HUES48 (cell line): Measurements from ENCODE around the gene STUB1.
A peak's percentile ranks its signal among the peaks of the same experiment; 100 is the strongest.

ENCODE experiments used
- H3K27ac ChIP-seq: one replicate; pipeline ENCODE4 v1.7.0; 2013; ENCODE audit warnings: low read depth, low read length, inconsistent platforms
- H3K27me3 ChIP-seq: 2 replicates; pipeline ENCODE4 v1.6.1; 2013; ENCODE audit warnings: mild to moderate bottlenecking, low read length; ENCODE audit not compliant: control insufficient read depth, insufficient read depth
- H3K36me3 ChIP-seq: 2 replicates; pipeline ENCODE4 v1.6.1; 2013; ENCODE audit warnings: low read length; ENCODE audit not compliant: control insufficient read depth, insufficient read depth
- H3K4me1 ChIP-seq: 2 replicates; pipeline ENCODE4 v1.6.1; 2013; ENCODE audit warnings: mild to moderate bottlenecking, low read length; ENCODE audit not compliant: control insufficient read depth, insufficient read depth
- H3K4me3 ChIP-seq: 2 replicates; pipeline ENCODE4 v1.5.1; 2013; ENCODE audit warnings: mild to moderate bottlenecking, low read depth, low read length
- H3K9ac ChIP-seq: 2 replicates; pipeline ENCODE4 v1.6.1; 2013; ENCODE audit warnings: mild to moderate bottlenecking, low read depth, low read length, moderate library complexity
- H3K9me3 ChIP-seq: 2 replicates; pipeline ENCODE4 v1.6.1; 2013; ENCODE audit warnings: low read length; ENCODE audit not compliant: control insufficient read depth, insufficient read depth

The STUB1 gene

GRCh38 chr16:724188-725040, 44.2 kb downstream of the STUB1 start:
- Histone ChIP-seq H3K27me3 (no peaks in the 10 kb centered on the region; the same call in 1 of the 2 replicates), H3K9me3 (no peaks in the 10 kb centered on the region), H3K36me3 (no peaks in the 10 kb centered on the region), H3K9ac (no peak overlapping the region), H3K27ac (no peak overlapping the region), H3K4me3 (no peak overlapping the region), H3K4me1 (peaks cover 12% of the 10 kb centered on the region)

- Histone ChIP-seq H3K9me3 (no peaks in the 10 kb centered on the region), H3K4me1 (peaks cover 6% of the 10 kb centered on the region), H3K27me3 (no peaks in the 10 kb centered on the region; the same call in 1 of the 2 replicates), H3K36me3 (no peaks in the 10 kb centered on the region), H3K27ac (no peak overlapping the region), H3K4me3 (no peak overlapping the region), H3K9ac (no peak overlapping the region)
Measured at GRCh38 chr16:725041-725376, 44.8 kb downstream of the STUB1 start.

GRCh38 chr16:725463-726187, 45.4 kb downstream of the STUB1 start:
- Histone ChIP-seq H3K4me1 (peaks cover 3% of the 10 kb centered on the region; the same call in 1 of the 2 replicates), H3K4me3 (peak overlapping the region; percentile 66; the same call in 1 of the 2 replicates)

DNA sequence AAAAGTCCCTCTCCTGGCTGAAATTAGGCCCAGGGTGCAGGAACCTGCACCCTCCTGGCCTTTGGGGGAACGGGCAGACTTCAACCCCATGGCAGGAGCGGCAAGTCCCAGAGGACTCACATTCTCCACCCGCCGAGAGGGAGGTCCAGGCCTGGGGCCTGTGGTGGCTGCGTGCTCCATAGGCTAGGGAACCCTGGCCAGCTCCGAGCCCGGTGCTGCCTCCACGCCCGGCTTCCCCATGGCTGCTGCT, 45.9 kb downstream of the STUB1 start:
- H3K4me3 ChIP-seq, result peak overlapping the region; percentile 66; the same call in 1 of the 2 replicates
- no peaks in the 10 kb centered on the region for H3K9me3 ChIP-seq
- H3K36me3 ChIP-seq, result peaks cover 7% of the 10 kb centered on the region; the same call in 1 of the 2 replicates
- peak overlapping the region; percentile 42 for H3K27ac ChIP-seq
- H3K9ac ChIP-seq, result no peak overlapping the region
- H3K27me3 ChIP-seq, result no peaks in the 10 kb centered on the region; the same call in 1 of the 2 replicates
- peaks cover 3% of the 10 kb centered on the region; the same call in 1 of the 2 replicates for H3K4me1 ChIP-seq

More at GRCh38 chr16:725463-726187, 45.4 kb downstream of the STUB1 start:
- Histone ChIP-seq H3K27ac (no peak overlapping the region), H3K36me3 (peaks cover 2% of the 10 kb centered on the region; the same call in 1 of the 2 replicates), H3K9me3 (no peaks in the 10 kb centered on the region), H3K27me3 (no peaks in the 10 kb centered on the region; the same call in 1 of the 2 replicates), H3K9ac (no peak overlapping the region)

- Histone ChIP-seq H3K4me1 (peaks cover 3% of the 10 kb centered on the region; the same call in 1 of the 2 replicates), H3K27me3 (no peaks in the 10 kb centered on the region; the same call in 1 of the 2 replicates), H3K4me3 (peak within 1 kb of the TSS; percentile 66), H3K9ac (no peak within 1 kb of the TSS; the same call in 1 of the 2 replicates), H3K27ac (peak within 1 kb of the TSS; percentile 42), H3K9me3 (no peaks in the 10 kb centered on the region), H3K36me3 (peaks cover 10% of the 10 kb centered on the region; the same call in 1 of the 2 replicates)
Measured at GRCh38 chr16:726438-727290, 46.5 kb downstream of the STUB1 start, which contains the start of the genes CCDC78 and HAGHL. Gene CCDC78 (minus strand): TSS chr16:726443. CDS start chr16:726367, 76 bp downstream. Gene HAGHL (plus strand): TSS chr16:727106. CDS start chr16:727510, 404 bp downstream.

- H3K9ac ChIP-seq, result no peak overlapping the region; the same call in 1 of the 2 replicates
- H3K4me1 ChIP-seq, result peaks cover 3% of the 10 kb centered on the region; the same call in 1 of the 2 replicates
- H3K27me3 ChIP-seq, result no peaks in the 10 kb centered on the region; the same call in 1 of the 2 replicates
- peak overlapping the region; percentile 66 for H3K4me3 ChIP-seq
- no peaks in the 10 kb centered on the region for H3K9me3 ChIP-seq
- no peak overlapping the region for H3K27ac ChIP-seq
- peaks cover 16% of the 10 kb centered on the region; the same call in 1 of the 2 replicates for H3K36me3 ChIP-seq
Measured at GRCh38 chr16:727291-727977, 47.2 kb downstream of the STUB1 start.

- peaks cover 21% of the 10 kb centered on the region; the same call in 1 of the 2 replicates for H3K36me3 ChIP-seq
- no peak overlapping the region for H3K27ac ChIP-seq
- H3K9ac ChIP-seq, result peak overlapping the region; percentile 19; the same call in 1 of the 2 replicates
- no peaks in the 10 kb centered on the region; the same call in 1 of the 2 replicates for H3K27me3 ChIP-seq
- H3K4me1 ChIP-seq, result peaks cover 3% of the 10 kb centered on the region; the same call in 1 of the 2 replicates
- peak overlapping the region; percentile 66 for H3K4me3 ChIP-seq
- no peaks in the 10 kb centered on the region for H3K9me3 ChIP-seq
Measured at GRCh38 chr16:728131-728889, 48.1 kb downstream of the STUB1 start.

DNA sequence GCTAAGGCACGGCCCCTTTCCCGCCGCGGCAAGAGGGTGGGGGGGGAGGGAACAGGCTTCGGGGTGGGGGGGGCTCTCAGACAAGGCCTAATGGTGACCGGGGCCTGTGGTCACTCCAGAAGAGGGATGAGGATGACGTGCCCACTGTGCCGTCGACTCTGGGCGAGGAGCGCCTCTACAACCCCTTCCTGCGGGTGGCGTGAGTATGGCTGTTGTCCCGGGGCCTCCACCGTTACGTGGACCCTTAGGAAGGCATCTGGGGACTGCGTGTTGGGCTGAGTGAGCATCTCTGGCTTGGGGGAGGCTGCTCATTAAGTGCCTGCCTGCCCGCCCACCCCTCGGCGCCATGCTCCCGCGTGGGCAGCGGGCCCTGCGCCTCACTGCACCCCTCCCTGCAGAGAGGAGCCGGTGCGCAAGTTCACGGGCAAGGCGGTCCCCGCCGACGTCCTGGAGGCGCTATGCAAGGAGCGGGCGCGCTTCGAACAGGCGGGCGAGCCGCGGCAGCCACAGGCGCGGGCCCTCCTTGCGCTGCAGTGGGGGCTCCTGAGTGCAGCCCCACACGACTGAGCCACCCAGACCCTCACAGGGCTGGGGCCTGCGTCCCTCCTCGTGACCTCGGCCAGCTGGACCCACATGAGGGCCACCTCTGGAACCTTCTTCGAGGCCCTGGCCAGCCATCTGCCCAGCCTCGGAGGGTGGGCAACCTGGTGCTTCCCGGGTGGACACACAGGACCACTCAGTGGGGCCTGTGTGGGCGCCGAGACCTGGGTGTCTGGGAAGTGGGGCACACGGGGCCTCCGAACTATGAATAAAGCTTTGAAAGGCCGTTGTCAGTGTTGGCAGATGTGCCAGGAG, 48.9 kb downstream of the STUB1 start:
- Histone ChIP-seq H3K9me3 (no peaks in the 10 kb centered on the region), H3K27ac (no peak overlapping the region), H3K4me1 (peaks cover 3% of the 10 kb centered on the region; the same call in 1 of the 2 replicates), H3K36me3 (peaks cover 23% of the 10 kb centered on the region; the same call in 1 of the 2 replicates), H3K27me3 (no peaks in the 10 kb centered on the region; the same call in 1 of the 2 replicates), H3K9ac (peak overlapping the region; percentile 19; the same call in 1 of the 2 replicates), H3K4me3 (peak overlapping the region; percentile 66)
